HL-60 (cell line): Measurements from ENCODE around the gene AKAP8.

Experiments used
- CTCF ChIP-seq: IDR thresholded peaks from one replicate; pipeline ENCODE4 v1.5.1; 2011; ENCODE audit warnings: low read length, control low read depth, inconsistent platforms; ENCODE audit not compliant: insufficient read depth
- REST ChIP-seq: IDR thresholded peaks from 2 replicates; pipeline ENCODE4 v1.6.1; 2012; ENCODE audit warnings: low read depth; ENCODE audit not compliant: insufficient replicate concordance

- no peak for TF ChIP-seq REST
- TF ChIP-seq CTCF, result no peak
Observed at GRCh38 chr19:15371786-15372380, 7.7 kb downstream of the AKAP8 start.
